Gastrocnemius medialis (tissue), 4 donors: ENCODE measurements around the gene AUTS2.

Source experiments
- POLR2A ChIP-seq, 2 donors: fragments of 450-650 bp; IDR thresholded peaks; one replicate each; pipeline ENCODE4 v1.6.1; 2017; ENCODE audit warnings: antibody characterized with exemption in 2 of 2, mild to moderate bottlenecking in 2 of 2, moderate library complexity in 2 of 2
- TF ChIP-seq, protein P1 (sequence below), 5 experiments: fragments of 450-650 bp in 3 of 5; fragments of 200-600 bp in 2 of 5; sonication (generic) in 2 of 5; IDR thresholded peaks in 4 of 5; conservative IDR thresholded peaks in 1 of 5; 1 replicate in 4 of 5; 2 replicates in 1 of 5; pipeline ENCODE4 v1.5.1; 2016 to 2019; ENCODE audit warnings: antibody characterized with exemption in 5 of 5, mild to moderate bottlenecking in 3 of 5, moderate library complexity in 3 of 5

DNA sequence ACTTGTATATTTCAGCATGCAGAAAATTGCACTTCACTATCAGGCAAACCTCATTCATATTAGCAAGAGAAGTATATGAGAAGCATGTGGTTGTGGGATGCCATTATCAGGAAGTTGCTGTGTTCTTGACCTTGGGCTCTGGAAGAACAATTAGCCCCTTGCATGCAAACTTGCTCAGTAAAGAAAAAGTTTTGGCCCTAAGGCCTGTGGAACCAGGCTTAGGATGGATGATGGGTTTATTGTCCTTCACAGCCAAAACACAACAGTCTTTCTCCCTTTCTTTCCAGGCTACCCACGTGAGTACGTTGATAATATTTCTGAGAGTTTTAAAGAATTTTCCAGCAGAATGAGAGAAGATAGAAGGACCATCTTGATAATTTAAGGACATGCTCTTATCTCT, 166.4 kb downstream of the AUTS2 start:
- TF ChIP-seq, protein P1, sequence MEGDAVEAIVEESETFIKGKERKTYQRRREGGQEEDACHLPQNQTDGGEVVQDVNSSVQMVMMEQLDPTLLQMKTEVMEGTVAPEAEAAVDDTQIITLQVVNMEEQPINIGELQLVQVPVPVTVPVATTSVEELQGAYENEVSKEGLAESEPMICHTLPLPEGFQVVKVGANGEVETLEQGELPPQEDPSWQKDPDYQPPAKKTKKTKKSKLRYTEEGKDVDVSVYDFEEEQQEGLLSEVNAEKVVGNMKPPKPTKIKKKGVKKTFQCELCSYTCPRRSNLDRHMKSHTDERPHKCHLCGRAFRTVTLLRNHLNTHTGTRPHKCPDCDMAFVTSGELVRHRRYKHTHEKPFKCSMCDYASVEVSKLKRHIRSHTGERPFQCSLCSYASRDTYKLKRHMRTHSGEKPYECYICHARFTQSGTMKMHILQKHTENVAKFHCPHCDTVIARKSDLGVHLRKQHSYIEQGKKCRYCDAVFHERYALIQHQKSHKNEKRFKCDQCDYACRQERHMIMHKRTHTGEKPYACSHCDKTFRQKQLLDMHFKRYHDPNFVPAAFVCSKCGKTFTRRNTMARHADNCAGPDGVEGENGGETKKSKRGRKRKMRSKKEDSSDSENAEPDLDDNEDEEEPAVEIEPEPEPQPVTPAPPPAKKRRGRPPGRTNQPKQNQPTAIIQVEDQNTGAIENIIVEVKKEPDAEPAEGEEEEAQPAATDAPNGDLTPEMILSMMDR (IDR thresholded peaks at IDR 0.05 in 4 of 5, conservative IDR thresholded peaks at IDR 0.05 in 1 of 5): no peak
- TF ChIP-seq POLR2A (IDR thresholded peaks at IDR 0.05): no peak
